Measurements from ENCODE around the gene COL28A1. TPM values are rescaled to one million over a fixed set of nuclear protein-coding genes. Genes with fewer than 3 reads are reported as not detected.

COL28A1 gene
- total and polyA plus RNA-seq, 7 donors = 0.29 to 6.3 (median 1.9) TPM

- no peak overlapping the region for H3K4me3 ChIP-seq
- no peak for ATAC-seq
- no peak for DNase-seq
- TF ChIP-seq, protein P1, sequence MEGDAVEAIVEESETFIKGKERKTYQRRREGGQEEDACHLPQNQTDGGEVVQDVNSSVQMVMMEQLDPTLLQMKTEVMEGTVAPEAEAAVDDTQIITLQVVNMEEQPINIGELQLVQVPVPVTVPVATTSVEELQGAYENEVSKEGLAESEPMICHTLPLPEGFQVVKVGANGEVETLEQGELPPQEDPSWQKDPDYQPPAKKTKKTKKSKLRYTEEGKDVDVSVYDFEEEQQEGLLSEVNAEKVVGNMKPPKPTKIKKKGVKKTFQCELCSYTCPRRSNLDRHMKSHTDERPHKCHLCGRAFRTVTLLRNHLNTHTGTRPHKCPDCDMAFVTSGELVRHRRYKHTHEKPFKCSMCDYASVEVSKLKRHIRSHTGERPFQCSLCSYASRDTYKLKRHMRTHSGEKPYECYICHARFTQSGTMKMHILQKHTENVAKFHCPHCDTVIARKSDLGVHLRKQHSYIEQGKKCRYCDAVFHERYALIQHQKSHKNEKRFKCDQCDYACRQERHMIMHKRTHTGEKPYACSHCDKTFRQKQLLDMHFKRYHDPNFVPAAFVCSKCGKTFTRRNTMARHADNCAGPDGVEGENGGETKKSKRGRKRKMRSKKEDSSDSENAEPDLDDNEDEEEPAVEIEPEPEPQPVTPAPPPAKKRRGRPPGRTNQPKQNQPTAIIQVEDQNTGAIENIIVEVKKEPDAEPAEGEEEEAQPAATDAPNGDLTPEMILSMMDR (IDR thresholded peaks at IDR 0.05) = no peak
- peaks cover 0 to 5% of the 10 kb centered on the region in 2 donors for H3K36me3 ChIP-seq (ENCODE audit: insufficient read depth in 1 of 2, low read depth in 1 of 2)
- intact Hi-C loops (cut with DNase I) = no loop called here
- no peaks in the 10 kb centered on the region for H3K9me3 ChIP-seq
- H3K27me3 ChIP-seq (ENCODE audit: insufficient read depth in 3 of 3, low read length in 2 of 3) = no peaks in the 10 kb centered on the region
- no peak overlapping the region for H3K27ac ChIP-seq
- no peaks in the 10 kb centered on the region for H3K4me1 ChIP-seq
- WGBS, 3 donors = 93 to 95% (median 94%) methylated on average over 2 of the region's 2 CpGs
Measured at GRCh38 chr7:7526006-7526405, 9.7 kb downstream of the COL28A1 start.

DNA sequence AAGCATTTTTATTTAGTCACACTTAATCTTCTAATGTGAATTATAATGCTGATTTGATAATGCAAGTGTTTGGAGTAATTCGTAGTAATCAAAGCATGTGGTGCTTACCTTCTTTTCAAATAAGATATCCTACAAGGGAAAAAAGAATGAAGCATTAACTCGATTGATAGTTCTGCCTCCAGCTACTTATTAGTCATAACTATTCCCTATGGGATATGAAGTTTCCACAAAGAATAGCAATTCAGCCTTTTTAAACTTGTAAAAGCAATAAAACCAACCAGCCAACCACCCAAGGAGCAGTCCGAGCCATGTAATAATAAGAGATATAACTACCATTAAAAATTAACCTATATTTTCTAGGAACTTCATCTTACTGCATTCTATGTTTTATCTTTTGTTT, 11.6 kb downstream of the COL28A1 start:
- intact Hi-C loops (cut with DNase I) = no loop called here
- peaks cover 0 to 15% of the 10 kb centered on the region in 2 donors for H3K36me3 ChIP-seq (ENCODE audit: insufficient read depth in 1 of 2, low read depth in 1 of 2)
- DNase-seq (no peak), ATAC-seq (no peak)
- TF ChIP-seq, protein P1 (IDR thresholded peaks at IDR 0.05) = no peak
- H3K4me1 ChIP-seq = no peaks in the 10 kb centered on the region
- no peaks in the 10 kb centered on the region for H3K9me3 ChIP-seq
- 66 to 78% (median 69%) methylated on average over 3 of the region's 3 CpGs for WGBS, 3 donors
- H3K27me3 ChIP-seq (ENCODE audit: insufficient read depth in 3 of 3, low read length in 2 of 3) = no peaks in the 10 kb centered on the region
- H3K4me3 ChIP-seq = no peak overlapping the region
- no peak overlapping the region for H3K27ac ChIP-seq

GRCh38 chr7:7522421-7522820, 13.3 kb downstream of the COL28A1 start:
- 84 to 90% (median 84%) methylated on average over 3 of the region's 3 CpGs for WGBS, 3 donors
- TF ChIP-seq, protein P1 (IDR thresholded peaks at IDR 0.05) = no peak
- no peak overlapping the region for H3K27ac ChIP-seq
- ATAC-seq (no peak), DNase-seq (no peak)
- no peaks in the 10 kb centered on the region for H3K4me1 ChIP-seq
- intact Hi-C loops (cut with DNase I) = no loop called here
- no peak overlapping the region for H3K4me3 ChIP-seq
- peaks cover 0 to 17% of the 10 kb centered on the region in 2 donors for H3K36me3 ChIP-seq (ENCODE audit: insufficient read depth in 1 of 2, low read depth in 1 of 2)
- H3K9me3 ChIP-seq = no peaks in the 10 kb centered on the region
- peaks cover 0 to 4% (median 0%) of the 10 kb centered on the region in 3 donors for H3K27me3 ChIP-seq (ENCODE audit: insufficient read depth in 3 of 3, low read length in 2 of 3)

DNA sequence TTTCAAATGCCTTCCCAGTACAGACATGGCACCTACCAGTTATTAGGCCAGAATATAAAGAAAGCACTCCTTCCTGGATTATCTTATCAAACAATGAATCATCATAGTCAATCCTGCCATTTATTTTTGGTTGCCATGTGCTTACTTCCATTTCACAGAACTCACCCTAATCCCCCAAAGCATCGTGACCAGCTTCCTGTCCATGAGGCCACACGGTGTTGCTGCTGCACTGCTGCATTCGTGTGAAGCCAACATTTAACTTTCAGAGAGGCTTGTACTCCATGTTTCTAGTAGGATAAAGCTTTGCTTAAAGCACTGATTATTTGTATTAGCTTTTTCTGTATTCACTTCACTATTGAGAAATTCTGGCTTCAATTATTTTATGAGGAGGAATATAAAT, 14.4 kb downstream of the COL28A1 start:
- Histone ChIP-seq H3K4me1 (no peaks in the 10 kb centered on the region), H3K36me3 (ENCODE audit: insufficient read depth in 1 of 2, low read depth in 1 of 2) (peaks cover 0 to 17% of the 10 kb centered on the region in 2 donors), H3K27me3 (ENCODE audit: insufficient read depth in 3 of 3, low read length in 2 of 3) (peaks cover 0 to 4% (median 0%) of the 10 kb centered on the region in 3 donors), H3K4me3 (no peak overlapping the region), H3K27ac (no peak overlapping the region), H3K9me3 (no peaks in the 10 kb centered on the region)
- intact Hi-C loops (cut with DNase I) = no loop called here
- WGBS, 3 donors = 29 to 34% (median 31%) methylated on average over 3 of the region's 3 CpGs
- peak in 1 of 2 donors; percentile 35 for DNase-seq
- ATAC-seq = peak in 2 of 4 donors; percentile 68
- TF ChIP-seq, protein P1 (IDR thresholded peaks at IDR 0.05) = no peak

GRCh38 chr7:7519528-7519927, 16.1 kb downstream of the COL28A1 start:
- WGBS, 3 donors = 76 to 77% (median 76%) methylated on average over 2 of the region's 2 CpGs
- no peaks in the 10 kb centered on the region for H3K9me3 ChIP-seq

More at GRCh38 chr7:7519528-7519927, 16.1 kb downstream of the COL28A1 start:
- Histone ChIP-seq H3K27ac (no peak overlapping the region), H3K27me3 (ENCODE audit: insufficient read depth in 3 of 3, low read length in 2 of 3) (peaks cover 0 to 4% (median 0%) of the 10 kb centered on the region in 3 donors), H3K4me3 (no peak overlapping the region), H3K36me3 (ENCODE audit: insufficient read depth in 1 of 2, low read depth in 1 of 2) (peaks cover 0 to 17% of the 10 kb centered on the region in 2 donors), H3K4me1 (no peaks in the 10 kb centered on the region)
- DNase-seq (no peak), ATAC-seq (no peak)
- TF ChIP-seq, protein P1 (IDR thresholded peaks at IDR 0.05) = no peak
- intact Hi-C loops (cut with DNase I) = no loop called here

Measured in psoas muscle (tissue), 8 donors.